HG02981 (cell line): ENCODE measurements around the gene CD8A.

Source experiments
- ATAC-seq: cut with Tn5 transposase; IDR thresholded peaks from one replicate; pipeline ENCODE4 v1.9.1; 2021; ENCODE audit warnings: mild to moderate bottlenecking, moderate library complexity; ENCODE audit not compliant: unreplicated experiment

Gene CD8A

GRCh38 chr2:86781363-86781762 is 9.3 kb downstream of the CD8A start:
- ATAC-seq: no peak

GRCh38 chr2:86779971-86780370 is 10.7 kb downstream of the CD8A start:
- no peak for ATAC-seq

- no peak for ATAC-seq
These were observed 11.8 kb downstream of the CD8A start for GRCh38 chr2:86778957-86779356.

- no peak for ATAC-seq
These were observed 14.2 kb downstream of the CD8A start for GRCh38 chr2:86776532-86776931.

GRCh38 chr2:86775338-86775737 is 15.4 kb downstream of the CD8A start:
- no peak for ATAC-seq

- no peak for ATAC-seq
These were observed 15.9 kb downstream of the CD8A start for GRCh38 chr2:86774862-86775261.

- ATAC-seq: no peak
These were observed 18.1 kb downstream of the CD8A start for GRCh38 chr2:86772611-86773010.

- ATAC-seq: no peak
These were observed 19.9 kb downstream of the CD8A start for GRCh38 chr2:86770816-86771301.

- no peak for ATAC-seq
These were observed 20.9 kb downstream of the CD8A start for GRCh38 chr2:86769838-86770237.

GRCh38 chr2:86768189-86768949 is 22.3 kb downstream of the CD8A start:
- ATAC-seq: no peak

GRCh38 chr2:86765310-86765695 is 25.4 kb downstream of the CD8A start:
- ATAC-seq: no peak

GRCh38 chr2:86764661-86765309 is 25.9 kb downstream of the CD8A start:
- ATAC-seq: peak; percentile 70

GRCh38 chr2:86760371-86760770 is 30.3 kb downstream of the CD8A start:
- no peak for ATAC-seq

- no peak for ATAC-seq
These were observed 32.3 kb downstream of the CD8A start for GRCh38 chr2:86758405-86758804.

- no peak for ATAC-seq
These were observed 37.1 kb downstream of the CD8A start for GRCh38 chr2:86753606-86754005.

GRCh38 chr2:86752934-86753333 is 37.8 kb downstream of the CD8A start:
- no peak for ATAC-seq

- no peak for ATAC-seq
These were observed 38.9 kb downstream of the CD8A start for GRCh38 chr2:86751778-86752177.

- ATAC-seq: no peak
These were observed 40.4 kb downstream of the CD8A start for GRCh38 chr2:86750240-86750839.

GRCh38 chr2:86747711-86748639 is 42.7 kb downstream of the CD8A start:
- ATAC-seq: peak; percentile 86

- no peak for ATAC-seq
These were observed 43.8 kb downstream of the CD8A start for GRCh38 chr2:86746939-86747338.

- no peak for ATAC-seq
These were observed 46.6 kb downstream of the CD8A start for GRCh38 chr2:86744152-86744551.
